GM12878 (cell line): ENCODE results near the gene CDH4. TPM values are rescaled to one million over a fixed set of nuclear protein-coding genes. Genes with fewer than 3 reads are reported as not detected.

Source experiments
- ATAC-seq: fragments of 200-7000 bp; cut with Tn5 transposase; 3 replicates; pipeline ENCODE4 v1.9.1; 2020; ENCODE audit warnings: mild to moderate bottlenecking, moderate library complexity
- BruUV-seq: library from RNA; stranded (reverse); fragments of 400-500 nt; replicated peaks from 2 replicates; lab custom pipeline; 2021; lab: Mats Ljungman, UMichigan
- CTCF ChIA-PET: fragments of 300-600 bp; sonication (Branson Sonifier 250); formaldehyde crosslinking; extraction: SDS; loops from one replicate; lab custom pipeline; 2021; ENCODE audit warnings: inconsistent platforms; lab: Yijun Ruan, JAX
- POLR2A ChIA-PET: fragments of 350-600 bp; formaldehyde crosslinking; extraction: SDS; loops from one replicate; lab custom pipeline; 2021; ENCODE audit warnings: inconsistent platforms; lab: Charles Lee
- RAD21 ChIA-PET: fragments of 300-600 bp; sonication (Branson Sonifier 250); formaldehyde crosslinking; loops from one replicate; lab custom pipeline; 2023; ENCODE audit warnings: antibody characterized with exemption; ENCODE audit not compliant: unreplicated experiment; lab: Charles Lee
- SMC1A ChIA-PET: fragments of 300-600 bp; sonication (Branson Sonifier 250); formaldehyde crosslinking; loops from one replicate; lab custom pipeline; 2023; ENCODE audit not compliant: unreplicated experiment, uncharacterized antibody; lab: Charles Lee
- DNase-seq: peaks from one replicate; pipeline ENCODE4 v3.0.0-alpha.2; 2011; ENCODE audit warnings: low read depth, low spot score
- FAIRE-seq: peaks from 3 replicates; lab custom pipeline; 2011; peaks lifted over from hg19 to GRCh38; lab: Jason Lieb, UNC
- H2AFZ ChIP-seq: 2 replicates; pipeline ENCODE4 v1.6.0; 2011; ENCODE audit warnings: low read depth, low read length, control low read depth; ENCODE audit not compliant: control insufficient read depth
- H3K27ac ChIP-seq: 2 replicates; pipeline ENCODE4 v1.5.1; 2011; ENCODE audit warnings: control low read depth; ENCODE audit not compliant: control insufficient read depth, insufficient read depth
- H3K27me3 ChIP-seq, 2 experiments: replicated peaks in 1 of 2; 2 replicates each; pipeline versions ENCODE4 v1.6.0 to v1.6.1; 2011; ENCODE audit warnings: low read length in 1 of 2; ENCODE audit not compliant: control insufficient read depth in 2 of 2, insufficient read depth in 2 of 2
- H3K36me3 ChIP-seq, 2 experiments: 2 replicates each; pipeline ENCODE4 v1.5.1; 2011; ENCODE audit warnings: low read length in 1 of 2; ENCODE audit not compliant: control insufficient read depth in 2 of 2, insufficient read depth in 2 of 2
- H3K4me1 ChIP-seq: 2 replicates; pipeline ENCODE4 v1.6.1; 2011; ENCODE audit warnings: mild to moderate bottlenecking, low read length, moderate library complexity, mixed read lengths; ENCODE audit not compliant: control insufficient read depth, insufficient read depth
- H3K4me2 ChIP-seq: 2 replicates; pipeline ENCODE4 v1.6.0; 2011; ENCODE audit warnings: control low read depth; ENCODE audit not compliant: control insufficient read depth, insufficient read depth
- H3K4me3 ChIP-seq: fragments of 200-600 bp; sonication (generic); 2 replicates; pipeline ENCODE4 v1.5.1; 2016
- H3K79me2 ChIP-seq: 2 replicates; pipeline ENCODE4 v1.6.0; 2011; ENCODE audit warnings: low read length; ENCODE audit not compliant: control insufficient read depth, insufficient read depth
- H3K9ac ChIP-seq: 2 replicates; pipeline ENCODE4 v1.8.0; 2011; ENCODE audit warnings: low read length, control low read depth, mixed read lengths; ENCODE audit not compliant: control insufficient read depth, insufficient read depth
- H3K9me3 ChIP-seq: replicated peaks from 3 replicates; pipeline ENCODE4 v1.5.1; 2011; ENCODE audit warnings: mild to moderate bottlenecking, low read length; ENCODE audit not compliant: control insufficient read depth, insufficient read depth
- H4K20me1 ChIP-seq: 2 replicates; pipeline ENCODE4 v1.6.0; 2011; ENCODE audit not compliant: control insufficient read depth, insufficient read depth
- ATF7 ChIP-seq: fragments of 450-650 bp; IDR thresholded peaks from 2 replicates; pipeline ENCODE4 v1.6.1; 2016; ENCODE audit warnings: low read depth, mild to moderate bottlenecking
- BCL11A ChIP-seq: IDR thresholded peaks from 2 replicates; pipeline ENCODE4 v1.6.1; 2011; ENCODE audit warnings: low read depth, low read length
- BMI1 ChIP-seq: fragments of 450-650 bp; IDR thresholded peaks from 2 replicates; pipeline ENCODE4 v1.6.1; 2016; ENCODE audit warnings: mild to moderate bottlenecking, moderate library complexity, borderline replicate concordance
- CBX5 ChIP-seq: sonication (generic); IDR thresholded peaks from 2 replicates; pipeline ENCODE4 v1.6.1; 2016; ENCODE audit warnings: low read depth, moderate library complexity, mild to moderate bottlenecking, inconsistent platforms
- CEBPB ChIP-seq, 2 experiments: fragments of 150-350 bp in 1 of 2; IDR thresholded peaks; 2 replicates each; pipeline ENCODE4 v1.6.1; 2012 to 2014; ENCODE audit warnings: low read depth in 2 of 2, low read length in 2 of 2, borderline replicate concordance in 1 of 2, inconsistent platforms in 1 of 2
- CREM ChIP-seq: IDR thresholded peaks from 2 replicates; pipeline ENCODE4 v1.6.1; 2014; ENCODE audit warnings: antibody characterized with exemption, low read depth
- EP300 ChIP-seq, 2 experiments: fragments of 150-350 bp in 1 of 2; IDR thresholded peaks; 2 replicates each; pipeline ENCODE4 v1.6.1; 2011 to 2012; ENCODE audit warnings: low read depth in 2 of 2, low read length in 2 of 2, borderline replicate concordance in 1 of 2, improper control_type of control experiment in 1 of 2, inconsistent platforms in 1 of 2; ENCODE audit not compliant: control insufficient read depth in 1 of 2
- EZH2 ChIP-seq: IDR thresholded peaks from 2 replicates; pipeline ENCODE4 v1.6.1; 2012; ENCODE audit warnings: low read depth, mild to moderate bottlenecking, control low read depth, inconsistent platforms, low read length, borderline replicate concordance; ENCODE audit not compliant: control insufficient read depth
- IKZF1 ChIP-seq: fragments of 450-650 bp; conservative IDR thresholded peaks from 2 replicates; pipeline ENCODE4 v1.6.1; 2017; ENCODE audit warnings: antibody characterized with exemption, mild to moderate bottlenecking
- MEF2A ChIP-seq: IDR thresholded peaks from 2 replicates; pipeline ENCODE4 v1.6.1; 2011; ENCODE audit warnings: low read depth, mild to moderate bottlenecking, low read length, moderate library complexity; ENCODE audit not compliant: insufficient read depth
- MYC ChIP-seq: IDR thresholded peaks from 2 replicates; pipeline ENCODE4 v1.6.1; 2011; ENCODE audit warnings: mild to moderate bottlenecking, low read length, moderate library complexity, inconsistent platforms; ENCODE audit not compliant: insufficient read depth, insufficient replicate concordance, insufficient read length, severe bottlenecking
- NFYA ChIP-seq: IDR thresholded peaks from 2 replicates; pipeline ENCODE4 v1.6.1; 2011; ENCODE audit warnings: low read depth, mild to moderate bottlenecking, low read length, improper control_type of control experiment, borderline replicate concordance
- RAD51 ChIP-seq: fragments of 450-650 bp; IDR thresholded peaks from 2 replicates; pipeline ENCODE4 v1.6.1; 2016; ENCODE audit warnings: moderate library complexity, mild to moderate bottlenecking, inconsistent platforms
- RBBP5 ChIP-seq: fragments of 200-600 bp; sonication (generic); conservative IDR thresholded peaks from 2 replicates; pipeline ENCODE4 v1.6.1; 2016
- TAF1 ChIP-seq: IDR thresholded peaks from 2 replicates; pipeline ENCODE4 v1.6.1; 2011; ENCODE audit warnings: mild to moderate bottlenecking, low read depth, low read length, borderline replicate concordance
- WGBS: methylation state at CpG from one replicate; pipeline ENCODE4 v1.1.6; 2016; ENCODE audit warnings: low lambda C conversion rate; ENCODE audit not compliant: insufficient replicate concordance, insufficient coverage; ENCODE audit errors: missing lambda C conversion rate; 5-methylcytosine and 5-hydroxymethylcytosine counted together
- in situ Hi-C: fragments of 300-500 bp; cut with MboI; formaldehyde crosslinking; loops from 9 replicates; pipeline ENCODE4 v1.14.3; 2018; ENCODE audit warnings: mixed read lengths
- intact Hi-C: fragments of 100-400 bp; cut with micrococcal nuclease; formaldehyde crosslinking; loops from one replicate; pipeline ENCODE4 v1.14.2; 2022; ENCODE audit not compliant: unreplicated experiment
- polyA plus RNA-seq, 11 experiments: library from polyadenylated mRNA; depleted of rRNA in 4 of 11; unstranded in 6 of 11; stranded (reverse) in 5 of 11; fragments of >200 nt; fragmentation: Nextera tagmentation in 4 of 11; fragmentation: Illumina TruSeq in 1 of 11; extraction: Ambion mirVana in 4 of 11; extraction: Trizol in 1 of 11; gene quantifications; 1 replicate in 1 of 11; 2 replicates in 10 of 11; pipeline versions ENCODE4 v1.2.1 to v1.2.3, GENCODE V29; 2011 to 2016; ENCODE audit warnings: inconsistent platforms in 2 of 11, missing spikeins in 2 of 11, low read depth in 1 of 11
- total RNA-seq, 4 experiments: library from RNA; depleted of rRNA in 3 of 4; stranded (reverse); fragments of >200 nt in 3 of 4; fragmentation: Illumina TruSeq in 1 of 4; extraction: Trizol in 1 of 4; gene quantifications; 2 replicates each; pipeline versions ENCODE4 v1.2.1 to v1.2.3, GENCODE V29; 2013 to 2021
- TF ChIP-seq, protein P1 (sequence below): IDR thresholded peaks from 2 replicates; pipeline ENCODE4 v1.6.1; 2012; ENCODE audit warnings: mild to moderate bottlenecking, low read depth, low read length
- TF ChIP-seq, protein P2 (sequence below): IDR thresholded peaks from 2 replicates; pipeline ENCODE4 v1.6.1; 2011; ENCODE audit warnings: mild to moderate bottlenecking, low read depth, low read length, moderate library complexity; ENCODE audit not compliant: insufficient replicate concordance
- TF ChIP-seq, protein P3 (sequence below), 3 experiments: IDR thresholded peaks in 2 of 3; conservative IDR thresholded peaks in 1 of 3; 2 replicates each; pipeline ENCODE4 v1.5.1; 2011; ENCODE audit warnings: low read depth in 3 of 3, low read length in 3 of 3, mild to moderate bottlenecking in 3 of 3, control low read depth in 2 of 3, moderate library complexity in 2 of 3, inconsistent platforms in 1 of 3, mixed read lengths in 1 of 3; ENCODE audit not compliant: control insufficient read depth in 2 of 3, insufficient read depth in 1 of 3; ENCODE audit errors: extremely low read depth in 1 of 3

Gene CDH4
- total and polyA plus RNA-seq, 10 of the 15 experiments (the other 5 are each of a cell fraction or from before 2014, with no cell fraction given), result not detected

DNA sequence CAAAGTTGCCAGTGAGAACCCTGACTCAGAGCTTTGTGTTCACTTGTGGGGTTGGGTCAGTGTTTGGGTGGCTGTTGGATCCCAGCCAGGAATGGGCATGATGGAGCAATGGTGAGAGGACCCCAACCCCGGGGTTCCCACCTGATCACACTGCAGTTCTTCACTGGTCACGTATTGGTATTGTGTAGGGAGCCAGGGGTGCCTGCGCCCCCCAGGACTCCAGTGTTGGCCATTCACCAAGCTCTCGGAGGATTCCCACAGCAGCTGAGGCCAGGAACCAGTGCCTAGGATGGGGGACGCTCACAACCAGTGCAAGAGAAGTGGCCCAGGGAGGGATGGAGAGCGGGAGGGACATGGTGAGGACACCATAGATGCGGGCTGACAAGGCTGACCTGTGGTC, 207.2 kb downstream of the CDH4 start:
- BruUV-seq, result no TSS peak

More for the DNA sequence above, 207.2 kb downstream of the CDH4 start:
- Histone ChIP-seq H3K27ac (no peak overlapping the region), H3K4me1 (no peaks in the 10 kb centered on the region), H4K20me1 (no peaks in the 10 kb centered on the region), H2AFZ (no peak overlapping the region), H3K36me3 (no peaks in the 10 kb centered on the region), H3K27me3 (no peaks in the 10 kb centered on the region), H3K9me3 (no peaks in the 10 kb centered on the region; the same call in 2 of the 3 replicates), H3K4me3 (no peak overlapping the region), H3K79me2 (no peaks in the 10 kb centered on the region), H3K9ac (no peak overlapping the region), H3K4me2 (no peak overlapping the region)
- FAIRE-seq, result no peak
- no peak for DNase-seq
- ChIA-PET SMC1A (no interaction called here), POLR2A (no interaction called here), RAD21 (no interaction called here), CTCF (no interaction called here)
- intact Hi-C loops, result no loop called here
- 21% methylated on average over 7 of the region's 7 CpGs for WGBS
- TF ChIP-seq CBX5, result no peak
- no peak for TF ChIP-seq CEBPB (IDR thresholded peaks at IDR 0.05; ENCODE audit: borderline replicate concordance in 1 of 2, low read depth in 2 of 2, low read length in 2 of 2)
- no peak for TF ChIP-seq MYC
- TF ChIP-seq, protein P1, sequence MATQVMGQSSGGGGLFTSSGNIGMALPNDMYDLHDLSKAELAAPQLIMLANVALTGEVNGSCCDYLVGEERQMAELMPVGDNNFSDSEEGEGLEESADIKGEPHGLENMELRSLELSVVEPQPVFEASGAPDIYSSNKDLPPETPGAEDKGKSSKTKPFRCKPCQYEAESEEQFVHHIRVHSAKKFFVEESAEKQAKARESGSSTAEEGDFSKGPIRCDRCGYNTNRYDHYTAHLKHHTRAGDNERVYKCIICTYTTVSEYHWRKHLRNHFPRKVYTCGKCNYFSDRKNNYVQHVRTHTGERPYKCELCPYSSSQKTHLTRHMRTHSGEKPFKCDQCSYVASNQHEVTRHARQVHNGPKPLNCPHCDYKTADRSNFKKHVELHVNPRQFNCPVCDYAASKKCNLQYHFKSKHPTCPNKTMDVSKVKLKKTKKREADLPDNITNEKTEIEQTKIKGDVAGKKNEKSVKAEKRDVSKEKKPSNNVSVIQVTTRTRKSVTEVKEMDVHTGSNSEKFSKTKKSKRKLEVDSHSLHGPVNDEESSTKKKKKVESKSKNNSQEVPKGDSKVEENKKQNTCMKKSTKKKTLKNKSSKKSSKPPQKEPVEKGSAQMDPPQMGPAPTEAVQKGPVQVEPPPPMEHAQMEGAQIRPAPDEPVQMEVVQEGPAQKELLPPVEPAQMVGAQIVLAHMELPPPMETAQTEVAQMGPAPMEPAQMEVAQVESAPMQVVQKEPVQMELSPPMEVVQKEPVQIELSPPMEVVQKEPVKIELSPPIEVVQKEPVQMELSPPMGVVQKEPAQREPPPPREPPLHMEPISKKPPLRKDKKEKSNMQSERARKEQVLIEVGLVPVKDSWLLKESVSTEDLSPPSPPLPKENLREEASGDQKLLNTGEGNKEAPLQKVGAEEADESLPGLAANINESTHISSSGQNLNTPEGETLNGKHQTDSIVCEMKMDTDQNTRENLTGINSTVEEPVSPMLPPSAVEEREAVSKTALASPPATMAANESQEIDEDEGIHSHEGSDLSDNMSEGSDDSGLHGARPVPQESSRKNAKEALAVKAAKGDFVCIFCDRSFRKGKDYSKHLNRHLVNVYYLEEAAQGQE, result no peak
- no peak for TF ChIP-seq CREM
- no peak for TF ChIP-seq TAF1
- no peak for TF ChIP-seq MEF2A
- no peak for TF ChIP-seq IKZF1
- TF ChIP-seq NFYA, result no peak
- no peak for TF ChIP-seq EZH2
- no peak for TF ChIP-seq BCL11A
- no peak for TF ChIP-seq ATF7
- TF ChIP-seq, protein P2, sequence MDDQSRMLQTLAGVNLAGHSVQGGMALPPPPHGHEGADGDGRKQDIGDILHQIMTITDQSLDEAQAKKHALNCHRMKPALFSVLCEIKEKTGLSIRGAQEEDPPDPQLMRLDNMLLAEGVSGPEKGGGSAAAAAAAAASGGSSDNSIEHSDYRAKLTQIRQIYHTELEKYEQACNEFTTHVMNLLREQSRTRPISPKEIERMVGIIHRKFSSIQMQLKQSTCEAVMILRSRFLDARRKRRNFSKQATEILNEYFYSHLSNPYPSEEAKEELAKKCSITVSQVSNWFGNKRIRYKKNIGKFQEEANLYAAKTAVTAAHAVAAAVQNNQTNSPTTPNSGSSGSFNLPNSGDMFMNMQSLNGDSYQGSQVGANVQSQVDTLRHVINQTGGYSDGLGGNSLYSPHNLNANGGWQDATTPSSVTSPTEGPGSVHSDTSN, result no peak
- no peak for TF ChIP-seq EP300 (IDR thresholded peaks at IDR 0.05; ENCODE audit: borderline replicate concordance in 1 of 2, control insufficient read depth in 1 of 2, low read depth in 2 of 2, low read length in 2 of 2)
- no peak for TF ChIP-seq BMI1
- TF ChIP-seq RBBP5, result no peak
- TF ChIP-seq RAD51, result no peak
- TF ChIP-seq, protein P3, sequence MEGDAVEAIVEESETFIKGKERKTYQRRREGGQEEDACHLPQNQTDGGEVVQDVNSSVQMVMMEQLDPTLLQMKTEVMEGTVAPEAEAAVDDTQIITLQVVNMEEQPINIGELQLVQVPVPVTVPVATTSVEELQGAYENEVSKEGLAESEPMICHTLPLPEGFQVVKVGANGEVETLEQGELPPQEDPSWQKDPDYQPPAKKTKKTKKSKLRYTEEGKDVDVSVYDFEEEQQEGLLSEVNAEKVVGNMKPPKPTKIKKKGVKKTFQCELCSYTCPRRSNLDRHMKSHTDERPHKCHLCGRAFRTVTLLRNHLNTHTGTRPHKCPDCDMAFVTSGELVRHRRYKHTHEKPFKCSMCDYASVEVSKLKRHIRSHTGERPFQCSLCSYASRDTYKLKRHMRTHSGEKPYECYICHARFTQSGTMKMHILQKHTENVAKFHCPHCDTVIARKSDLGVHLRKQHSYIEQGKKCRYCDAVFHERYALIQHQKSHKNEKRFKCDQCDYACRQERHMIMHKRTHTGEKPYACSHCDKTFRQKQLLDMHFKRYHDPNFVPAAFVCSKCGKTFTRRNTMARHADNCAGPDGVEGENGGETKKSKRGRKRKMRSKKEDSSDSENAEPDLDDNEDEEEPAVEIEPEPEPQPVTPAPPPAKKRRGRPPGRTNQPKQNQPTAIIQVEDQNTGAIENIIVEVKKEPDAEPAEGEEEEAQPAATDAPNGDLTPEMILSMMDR (IDR thresholded peaks at IDR 0.05 in 2 of 3, conservative IDR thresholded peaks at IDR 0.05 in 1 of 3; ENCODE audit: control insufficient read depth in 2 of 3, extremely low read depth in 1 of 3, insufficient read depth in 1 of 3, low read depth in 3 of 3, low read length in 3 of 3), result no peak
- ATAC-seq, result no peak
- in situ Hi-C loops, result no loop called here
